GM23338 (cell line): ENCODE measurements around the gene GALNT4.

ENCODE experiments used
- EZH2 ChIP-seq: fragments of 200-600 bp; sonication (generic); IDR thresholded peaks from one replicate; pipeline ENCODE4 v1.8.0; 2017; ENCODE audit warnings: antibody characterized with exemption, mild to moderate bottlenecking, low read depth; ENCODE audit not compliant: unreplicated experiment
- JUNB ChIP-seq: IDR thresholded peaks from one replicate; pipeline ENCODE4 v1.6.1; 2016; ENCODE audit warnings: antibody characterized with exemption; ENCODE audit not compliant: unreplicated experiment
- POLR2AphosphoS5 ChIP-seq: IDR thresholded peaks from 2 replicates; pipeline ENCODE4 v1.6.1; 2016; ENCODE audit warnings: antibody characterized with exemption, low read depth
- TF ChIP-seq, protein P1 (sequence below): fragments of 250-450 bp; sonication (Bioruptor Pico); IDR thresholded peaks from 2 replicates; pipeline ENCODE4 v1.5.0; 2020; ENCODE audit warnings: mild to moderate bottlenecking, moderate library complexity
- TF ChIP-seq, protein P2 (sequence below), 2 experiments: fragments of 200-600 bp in 1 of 2; sonication (generic) in 1 of 2; conservative IDR thresholded peaks; 2 replicates each; pipeline versions ENCODE4 v1.5.1 to v1.6.1; 2016 to 2017; ENCODE audit warnings: antibody characterized with exemption in 2 of 2, low read depth in 2 of 2, mild to moderate bottlenecking in 2 of 2, moderate library complexity in 1 of 2
- TF ChIP-seq, protein P3 (sequence below): IDR thresholded peaks from one replicate; pipeline ENCODE4 v1.6.1; 2018; ENCODE audit warnings: antibody characterized with exemption; ENCODE audit not compliant: unreplicated experiment

DNA sequence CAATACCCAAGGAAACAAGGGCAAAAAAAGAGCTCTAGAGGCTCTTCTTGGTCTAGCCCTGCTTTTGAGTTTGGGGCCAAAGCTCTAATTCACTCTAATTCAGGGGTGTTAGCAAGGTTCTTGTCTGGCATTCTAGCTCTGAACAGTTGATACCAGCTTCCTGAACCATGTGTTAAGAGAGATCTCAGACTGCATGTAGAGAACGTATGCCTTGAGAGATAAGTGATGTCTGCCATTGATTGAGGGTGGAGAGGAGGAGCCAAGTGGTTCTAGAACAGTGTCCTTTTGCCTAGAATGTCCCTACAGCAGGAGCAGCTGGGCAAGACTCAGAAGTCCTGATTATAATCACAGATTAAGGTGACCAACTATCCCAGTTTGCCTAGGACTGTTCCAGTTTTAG, 19.4 kb upstream of the GALNT4 start:
- TF ChIP-seq POLR2AphosphoS5 (no peak), EZH2 (no peak), JUNB (no peak)
- TF ChIP-seq, protein P1, sequence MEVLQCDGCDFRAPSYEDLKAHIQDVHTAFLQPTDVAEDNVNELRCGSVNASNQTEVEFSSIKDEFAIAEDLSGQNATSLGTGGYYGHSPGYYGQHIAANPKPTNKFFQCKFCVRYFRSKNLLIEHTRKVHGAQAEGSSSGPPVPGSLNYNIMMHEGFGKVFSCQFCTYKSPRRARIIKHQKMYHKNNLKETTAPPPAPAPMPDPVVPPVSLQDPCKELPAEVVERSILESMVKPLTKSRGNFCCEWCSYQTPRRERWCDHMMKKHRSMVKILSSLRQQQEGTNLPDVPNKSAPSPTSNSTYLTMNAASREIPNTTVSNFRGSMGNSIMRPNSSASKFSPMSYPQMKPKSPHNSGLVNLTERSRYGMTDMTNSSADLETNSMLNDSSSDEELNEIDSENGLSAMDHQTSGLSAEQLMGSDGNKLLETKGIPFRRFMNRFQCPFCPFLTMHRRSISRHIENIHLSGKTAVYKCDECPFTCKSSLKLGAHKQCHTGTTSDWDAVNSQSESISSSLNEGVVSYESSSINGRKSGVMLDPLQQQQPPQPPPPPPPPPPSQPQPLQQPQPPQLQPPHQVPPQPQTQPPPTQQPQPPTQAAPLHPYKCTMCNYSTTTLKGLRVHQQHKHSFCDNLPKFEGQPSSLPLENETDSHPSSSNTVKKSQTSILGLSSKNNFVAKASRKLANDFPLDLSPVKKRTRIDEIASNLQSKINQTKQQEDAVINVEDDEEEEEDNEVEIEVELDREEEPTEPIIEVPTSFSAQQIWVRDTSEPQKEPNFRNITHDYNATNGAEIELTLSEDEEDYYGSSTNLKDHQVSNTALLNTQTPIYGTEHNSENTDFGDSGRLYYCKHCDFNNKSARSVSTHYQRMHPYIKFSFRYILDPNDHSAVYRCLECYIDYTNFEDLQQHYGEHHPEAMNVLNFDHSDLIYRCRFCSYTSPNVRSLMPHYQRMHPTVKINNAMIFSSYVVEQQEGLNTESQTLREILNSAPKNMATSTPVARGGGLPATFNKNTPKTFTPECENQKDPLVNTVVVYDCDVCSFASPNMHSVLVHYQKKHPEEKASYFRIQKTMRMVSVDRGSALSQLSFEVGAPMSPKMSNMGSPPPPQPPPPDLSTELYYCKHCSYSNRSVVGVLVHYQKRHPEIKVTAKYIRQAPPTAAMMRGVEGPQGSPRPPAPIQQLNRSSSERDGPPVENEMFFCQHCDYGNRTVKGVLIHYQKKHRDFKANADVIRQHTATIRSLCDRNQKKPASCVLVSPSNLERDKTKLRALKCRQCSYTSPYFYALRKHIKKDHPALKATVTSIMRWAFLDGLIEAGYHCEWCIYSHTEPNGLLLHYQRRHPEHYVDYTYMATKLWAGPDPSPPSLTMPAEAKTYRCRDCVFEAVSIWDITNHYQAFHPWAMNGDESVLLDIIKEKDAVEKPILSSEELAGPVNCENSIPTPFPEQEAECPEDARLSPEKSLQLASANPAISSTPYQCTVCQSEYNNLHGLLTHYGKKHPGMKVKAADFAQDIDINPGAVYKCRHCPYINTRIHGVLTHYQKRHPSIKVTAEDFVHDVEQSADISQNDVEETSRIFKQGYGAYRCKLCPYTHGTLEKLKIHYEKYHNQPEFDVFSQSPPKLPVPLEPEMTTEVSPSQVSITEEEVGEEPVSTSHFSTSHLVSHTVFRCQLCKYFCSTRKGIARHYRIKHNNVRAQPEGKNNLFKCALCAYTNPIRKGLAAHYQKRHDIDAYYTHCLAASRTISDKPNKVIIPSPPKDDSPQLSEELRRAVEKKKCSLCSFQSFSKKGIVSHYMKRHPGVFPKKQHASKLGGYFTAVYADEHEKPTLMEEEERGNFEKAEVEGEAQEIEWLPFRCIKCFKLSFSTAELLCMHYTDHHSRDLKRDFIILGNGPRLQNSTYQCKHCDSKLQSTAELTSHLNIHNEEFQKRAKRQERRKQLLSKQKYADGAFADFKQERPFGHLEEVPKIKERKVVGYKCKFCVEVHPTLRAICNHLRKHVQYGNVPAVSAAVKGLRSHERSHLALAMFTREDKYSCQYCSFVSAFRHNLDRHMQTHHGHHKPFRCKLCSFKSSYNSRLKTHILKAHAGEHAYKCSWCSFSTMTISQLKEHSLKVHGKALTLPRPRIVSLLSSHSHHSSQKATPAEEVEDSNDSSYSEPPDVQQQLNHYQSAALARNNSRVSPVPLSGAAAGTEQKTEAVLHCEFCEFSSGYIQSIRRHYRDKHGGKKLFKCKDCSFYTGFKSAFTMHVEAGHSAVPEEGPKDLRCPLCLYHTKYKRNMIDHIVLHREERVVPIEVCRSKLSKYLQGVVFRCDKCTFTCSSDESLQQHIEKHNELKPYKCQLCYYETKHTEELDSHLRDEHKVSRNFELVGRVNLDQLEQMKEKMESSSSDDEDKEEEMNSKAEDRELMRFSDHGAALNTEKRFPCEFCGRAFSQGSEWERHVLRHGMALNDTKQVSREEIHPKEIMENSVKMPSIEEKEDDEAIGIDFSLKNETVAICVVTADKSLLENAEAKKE, result no peak
- TF ChIP-seq, protein P2, sequence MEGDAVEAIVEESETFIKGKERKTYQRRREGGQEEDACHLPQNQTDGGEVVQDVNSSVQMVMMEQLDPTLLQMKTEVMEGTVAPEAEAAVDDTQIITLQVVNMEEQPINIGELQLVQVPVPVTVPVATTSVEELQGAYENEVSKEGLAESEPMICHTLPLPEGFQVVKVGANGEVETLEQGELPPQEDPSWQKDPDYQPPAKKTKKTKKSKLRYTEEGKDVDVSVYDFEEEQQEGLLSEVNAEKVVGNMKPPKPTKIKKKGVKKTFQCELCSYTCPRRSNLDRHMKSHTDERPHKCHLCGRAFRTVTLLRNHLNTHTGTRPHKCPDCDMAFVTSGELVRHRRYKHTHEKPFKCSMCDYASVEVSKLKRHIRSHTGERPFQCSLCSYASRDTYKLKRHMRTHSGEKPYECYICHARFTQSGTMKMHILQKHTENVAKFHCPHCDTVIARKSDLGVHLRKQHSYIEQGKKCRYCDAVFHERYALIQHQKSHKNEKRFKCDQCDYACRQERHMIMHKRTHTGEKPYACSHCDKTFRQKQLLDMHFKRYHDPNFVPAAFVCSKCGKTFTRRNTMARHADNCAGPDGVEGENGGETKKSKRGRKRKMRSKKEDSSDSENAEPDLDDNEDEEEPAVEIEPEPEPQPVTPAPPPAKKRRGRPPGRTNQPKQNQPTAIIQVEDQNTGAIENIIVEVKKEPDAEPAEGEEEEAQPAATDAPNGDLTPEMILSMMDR (conservative IDR thresholded peaks at IDR 0.05; ENCODE audit: low read depth in 2 of 2), result no peak
- TF ChIP-seq, protein P3, sequence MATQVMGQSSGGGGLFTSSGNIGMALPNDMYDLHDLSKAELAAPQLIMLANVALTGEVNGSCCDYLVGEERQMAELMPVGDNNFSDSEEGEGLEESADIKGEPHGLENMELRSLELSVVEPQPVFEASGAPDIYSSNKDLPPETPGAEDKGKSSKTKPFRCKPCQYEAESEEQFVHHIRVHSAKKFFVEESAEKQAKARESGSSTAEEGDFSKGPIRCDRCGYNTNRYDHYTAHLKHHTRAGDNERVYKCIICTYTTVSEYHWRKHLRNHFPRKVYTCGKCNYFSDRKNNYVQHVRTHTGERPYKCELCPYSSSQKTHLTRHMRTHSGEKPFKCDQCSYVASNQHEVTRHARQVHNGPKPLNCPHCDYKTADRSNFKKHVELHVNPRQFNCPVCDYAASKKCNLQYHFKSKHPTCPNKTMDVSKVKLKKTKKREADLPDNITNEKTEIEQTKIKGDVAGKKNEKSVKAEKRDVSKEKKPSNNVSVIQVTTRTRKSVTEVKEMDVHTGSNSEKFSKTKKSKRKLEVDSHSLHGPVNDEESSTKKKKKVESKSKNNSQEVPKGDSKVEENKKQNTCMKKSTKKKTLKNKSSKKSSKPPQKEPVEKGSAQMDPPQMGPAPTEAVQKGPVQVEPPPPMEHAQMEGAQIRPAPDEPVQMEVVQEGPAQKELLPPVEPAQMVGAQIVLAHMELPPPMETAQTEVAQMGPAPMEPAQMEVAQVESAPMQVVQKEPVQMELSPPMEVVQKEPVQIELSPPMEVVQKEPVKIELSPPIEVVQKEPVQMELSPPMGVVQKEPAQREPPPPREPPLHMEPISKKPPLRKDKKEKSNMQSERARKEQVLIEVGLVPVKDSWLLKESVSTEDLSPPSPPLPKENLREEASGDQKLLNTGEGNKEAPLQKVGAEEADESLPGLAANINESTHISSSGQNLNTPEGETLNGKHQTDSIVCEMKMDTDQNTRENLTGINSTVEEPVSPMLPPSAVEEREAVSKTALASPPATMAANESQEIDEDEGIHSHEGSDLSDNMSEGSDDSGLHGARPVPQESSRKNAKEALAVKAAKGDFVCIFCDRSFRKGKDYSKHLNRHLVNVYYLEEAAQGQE, result no peak
